ENCODE measurements around the gene AKAP1.

Gene AKAP1

GRCh38 chr17:57106107-57106835 is 21.2 kb downstream of the AKAP1 start:
- DNase-seq, result no peak

GRCh38 chr17:57106836-57107497 is 21.9 kb downstream of the AKAP1 start:
- no peak for DNase-seq

- DNase-seq, result no peak
These were observed 22.6 kb downstream of the AKAP1 start for GRCh38 chr17:57107498-57108101.

GRCh38 chr17:57108671-57109392 is 23.8 kb downstream of the AKAP1 start:
- DNase-seq, result no peak

- DNase-seq, result peak; percentile 33
These were observed 24.5 kb downstream of the AKAP1 start for GRCh38 chr17:57109393-57110151.

- DNase-seq, result no peak
These were observed 25.1 kb downstream of the AKAP1 start for GRCh38 chr17:57110152-57110542.

GRCh38 chr17:57110579-57111325 is 25.7 kb downstream of the AKAP1 start:
- DNase-seq, result no peak

GRCh38 chr17:57111386-57111785 is 26.3 kb downstream of the AKAP1 start:
- no peak for DNase-seq

GRCh38 chr17:57113011-57113410 is 28.0 kb downstream of the AKAP1 start:
- DNase-seq, result no peak

- DNase-seq, result no peak
These were observed 28.6 kb downstream of the AKAP1 start for GRCh38 chr17:57113656-57114055.

- peak; percentile 67 for DNase-seq
These were observed 29.1 kb downstream of the AKAP1 start for GRCh38 chr17:57114085-57114673.

- DNase-seq, result no peak
These were observed 30.3 kb downstream of the AKAP1 start for GRCh38 chr17:57115377-57115776.

GRCh38 chr17:57115916-57116315 is 30.9 kb downstream of the AKAP1 start:
- DNase-seq, result no peak

- DNase-seq, result no peak
These were observed 32.8 kb downstream of the AKAP1 start for GRCh38 chr17:57117798-57118197.

GRCh38 chr17:57120814-57121213 is 35.8 kb downstream of the AKAP1 start:
- DNase-seq, result no peak

GRCh38 chr17:57121308-57122042 is 36.4 kb downstream of the AKAP1 start:
- DNase-seq, result peak; percentile 85

- DNase-seq, result no peak
These were observed 39.0 kb downstream of the AKAP1 start for GRCh38 chr17:57124053-57124452.

GRCh38 chr17:57125406-57125805 is 40.4 kb downstream of the AKAP1 start:
- DNase-seq, result no peak

GRCh38 chr17:57125866-57126265 is 40.8 kb downstream of the AKAP1 start:
- no peak for DNase-seq

GRCh38 chr17:57130708-57131461 is 45.8 kb downstream of the AKAP1 start:
- peak; percentile 94 for DNase-seq

All from eye (tissue), 1 donor.